K562 (cell line): ENCODE data around the gene AKR1C3. TPM values are rescaled to one million over a fixed set of nuclear protein-coding genes. Genes with fewer than 3 reads are reported as not detected.

Experiments used
- BACH1 ChIP-seq: fragments of 200-800 bp; sonication (Bioruptor generic); IDR thresholded peaks from 2 replicates; pipeline ENCODE4 v1.6.1; 2016; ENCODE audit warnings: missing genetic modification characterization, missing compliant biosample characterization
- E2F8 ChIP-seq: fragments of 450-650 bp; IDR thresholded peaks from 2 replicates; pipeline ENCODE4 v1.7.1; 2018; ENCODE audit warnings: mild to moderate bottlenecking, low read depth; ENCODE audit not compliant: partially characterized antibody
- MECOM ChIP-seq: fragments of 250-450 bp; sonication (Bioruptor Pico); IDR thresholded peaks from 2 replicates; pipeline ENCODE4 v1.8.0; 2022; ENCODE audit warnings: inconsistent platforms
- MLLT1 ChIP-seq, 2 experiments: fragments of 450-650 bp; IDR thresholded peaks; 2 replicates each; pipeline ENCODE4 v1.6.1; 2016
- POLR2A ChIP-seq: fragments of 450-650 bp; conservative IDR thresholded peaks from 2 replicates; pipeline ENCODE4 v1.6.1; 2016
- SNIP1 ChIP-seq: fragments of 450-650 bp; IDR thresholded peaks from 2 replicates; pipeline ENCODE4 v1.7.1; 2017; ENCODE audit warnings: low read depth, mild to moderate bottlenecking
- TARDBP ChIP-seq: fragments of 450-650 bp; IDR thresholded peaks from 2 replicates; pipeline ENCODE4 v1.6.1; 2016
- THRB ChIP-seq: fragments of 450-650 bp; formaldehyde crosslinking; conservative IDR thresholded peaks from 2 replicates; pipeline ENCODE4 v1.4.0; 2022; ENCODE audit warnings: mild to moderate bottlenecking, missing genetic modification characterization
- TOE1 ChIP-seq, 2 experiments: fragments of 450-650 bp in 1 of 2; sonication (generic) in 1 of 2; formaldehyde crosslinking in 1 of 2; IDR thresholded peaks; 2 replicates each; pipeline versions ENCODE4 v1.7.1 to v1.8.0; 2016 to 2022; ENCODE audit warnings: borderline replicate concordance in 2 of 2, mild to moderate bottlenecking in 2 of 2, antibody characterized with exemption in 1 of 2, inconsistent platforms in 1 of 2, low read depth in 1 of 2, missing genetic modification reagents in 1 of 2, moderate library complexity in 1 of 2
- polyA plus RNA-seq, 8 experiments: library from polyadenylated mRNA; depleted of rRNA in 4 of 8; stranded (reverse) in 5 of 8; unstranded in 3 of 8; fragments of >200 nt; fragmentation: Nextera tagmentation in 2 of 8; fragmentation: Illumina TruSeq in 1 of 8; extraction: Ambion mirVana in 2 of 8; extraction: Trizol in 1 of 8; gene quantifications; 2 replicates each; pipeline versions ENCODE4 v1.2.1 to v1.2.3, GENCODE V29; 2011 to 2014; ENCODE audit warnings: inconsistent platforms in 1 of 8, missing spikeins in 1 of 8
- total RNA-seq, 7 experiments: library from RNA; depleted of rRNA in 6 of 7; stranded (reverse); fragments of >200 nt in 6 of 7; fragmentation: Illumina TruSeq in 2 of 7; extraction: Trizol in 2 of 7; gene quantifications; 2 replicates each; pipeline versions ENCODE4 v1.2.1 to v1.2.3, GENCODE V29; 2011 to 2021; ENCODE audit warnings: low replicate concordance in 1 of 7
- TF ChIP-seq, protein P1 (sequence below): sonication (generic); formaldehyde crosslinking; IDR thresholded peaks from 2 replicates; pipeline ENCODE4 v1.8.0; 2022; ENCODE audit warnings: mild to moderate bottlenecking, missing genetic modification reagents
- TF ChIP-seq, protein P2 (sequence below), 2 experiments: fragments of 450-650 bp in 1 of 2; sonication (generic) in 1 of 2; formaldehyde crosslinking in 1 of 2; IDR thresholded peaks; 2 replicates each; pipeline versions ENCODE4 v1.7.1 to v1.9.0; 2016 to 2022; ENCODE audit warnings: inconsistent platforms in 1 of 2, mild to moderate bottlenecking in 1 of 2, missing genetic modification reagents in 1 of 2

The AKR1C3 gene
- total and polyA plus RNA-seq, 9 of the 15 experiments (the other 6 are each of a cell fraction or from before 2014, with no cell fraction given): 4.6 to 20.4 (median 10.1) TPM

DNA sequence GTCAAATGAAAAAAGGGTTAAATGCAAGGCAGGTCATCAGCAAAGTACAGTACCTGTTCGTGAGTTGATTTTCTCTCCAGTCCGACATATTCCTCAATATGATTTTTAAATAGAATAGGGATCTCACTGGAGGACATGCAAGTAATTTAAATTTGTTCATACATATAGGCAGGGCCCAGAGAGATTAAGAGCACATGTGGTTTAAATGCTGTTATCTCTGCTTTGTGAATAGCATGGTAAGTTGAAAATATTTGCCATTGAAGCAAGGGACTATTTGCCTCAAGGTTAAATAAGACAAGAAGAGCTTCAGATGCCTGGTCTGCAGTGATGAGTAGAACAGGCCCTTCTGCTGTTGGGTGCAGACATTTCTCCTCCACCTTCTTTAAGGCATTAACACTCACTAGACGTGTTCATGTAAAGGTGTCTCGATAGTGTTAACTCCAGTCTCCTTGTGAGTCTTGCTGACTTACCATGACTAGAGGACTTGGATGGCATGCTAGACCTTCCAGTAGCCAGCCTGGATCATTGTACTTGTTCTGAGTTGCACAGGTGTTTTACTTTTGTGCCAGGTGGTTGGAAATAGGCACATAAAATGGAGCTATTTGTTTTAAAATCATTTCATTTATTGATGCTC is 15.6 kb upstream of the AKR1C3 start (continued):
- TF ChIP-seq, protein P1, sequence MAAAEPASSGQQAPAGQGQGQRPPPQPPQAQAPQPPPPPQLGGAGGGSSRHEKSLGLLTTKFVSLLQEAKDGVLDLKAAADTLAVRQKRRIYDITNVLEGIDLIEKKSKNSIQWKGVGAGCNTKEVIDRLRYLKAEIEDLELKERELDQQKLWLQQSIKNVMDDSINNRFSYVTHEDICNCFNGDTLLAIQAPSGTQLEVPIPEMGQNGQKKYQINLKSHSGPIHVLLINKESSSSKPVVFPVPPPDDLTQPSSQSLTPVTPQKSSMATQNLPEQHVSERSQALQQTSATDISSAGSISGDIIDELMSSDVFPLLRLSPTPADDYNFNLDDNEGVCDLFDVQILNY (CRISPR knock-in tag): no peak
- no peak for TF ChIP-seq POLR2A
- TF ChIP-seq, protein P2, sequence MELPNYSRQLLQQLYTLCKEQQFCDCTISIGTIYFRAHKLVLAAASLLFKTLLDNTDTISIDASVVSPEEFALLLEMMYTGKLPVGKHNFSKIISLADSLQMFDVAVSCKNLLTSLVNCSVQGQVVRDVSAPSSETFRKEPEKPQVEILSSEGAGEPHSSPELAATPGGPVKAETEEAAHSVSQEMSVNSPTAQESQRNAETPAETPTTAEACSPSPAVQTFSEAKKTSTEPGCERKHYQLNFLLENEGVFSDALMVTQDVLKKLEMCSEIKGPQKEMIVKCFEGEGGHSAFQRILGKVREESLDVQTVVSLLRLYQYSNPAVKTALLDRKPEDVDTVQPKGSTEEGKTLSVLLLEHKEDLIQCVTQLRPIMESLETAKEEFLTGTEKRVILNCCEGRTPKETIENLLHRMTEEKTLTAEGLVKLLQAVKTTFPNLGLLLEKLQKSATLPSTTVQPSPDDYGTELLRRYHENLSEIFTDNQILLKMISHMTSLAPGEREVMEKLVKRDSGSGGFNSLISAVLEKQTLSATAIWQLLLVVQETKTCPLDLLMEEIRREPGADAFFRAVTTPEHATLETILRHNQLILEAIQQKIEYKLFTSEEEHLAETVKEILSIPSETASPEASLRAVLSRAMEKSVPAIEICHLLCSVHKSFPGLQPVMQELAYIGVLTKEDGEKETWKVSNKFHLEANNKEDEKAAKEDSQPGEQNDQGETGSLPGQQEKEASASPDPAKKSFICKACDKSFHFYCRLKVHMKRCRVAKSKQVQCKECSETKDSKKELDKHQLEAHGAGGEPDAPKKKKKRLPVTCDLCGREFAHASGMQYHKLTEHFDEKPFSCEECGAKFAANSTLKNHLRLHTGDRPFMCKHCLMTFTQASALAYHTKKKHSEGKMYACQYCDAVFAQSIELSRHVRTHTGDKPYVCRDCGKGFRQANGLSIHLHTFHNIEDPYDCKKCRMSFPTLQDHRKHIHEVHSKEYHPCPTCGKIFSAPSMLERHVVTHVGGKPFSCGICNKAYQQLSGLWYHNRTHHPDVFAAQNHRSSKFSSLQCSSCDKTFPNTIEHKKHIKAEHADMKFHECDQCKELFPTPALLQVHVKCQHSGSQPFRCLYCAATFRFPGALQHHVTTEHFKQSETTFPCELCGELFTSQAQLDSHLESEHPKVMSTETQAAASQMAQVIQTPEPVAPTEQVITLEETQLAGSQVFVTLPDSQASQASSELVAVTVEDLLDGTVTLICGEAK (IDR thresholded peaks at IDR 0.05): no peak
- TF ChIP-seq, protein P2 (CRISPR knock-in tag; IDR thresholded peaks at IDR 0.05): no peak
- no peak for TF ChIP-seq THRB (CRISPR knock-in tag)
- no peak for TF ChIP-seq MECOM (CRISPR knock-in tag)
- no peak for TF ChIP-seq TOE1 (IDR thresholded peaks at IDR 0.05; ENCODE audit: borderline replicate concordance)
- no peak for TF ChIP-seq TOE1 (CRISPR knock-in tag; IDR thresholded peaks at IDR 0.05; ENCODE audit: borderline replicate concordance, low read depth)
- no peak for TF ChIP-seq E2F8
- TF ChIP-seq SNIP1: 0 out of 2 replicates have a peak, but pooled peaks have one; percentile 6
- no peak for TF ChIP-seq MLLT1 (IDR thresholded peaks at IDR 0.05)
- TF ChIP-seq BACH1 (tag): peak; percentile 87
- TF ChIP-seq TARDBP: no peak
